Endometrium (tissue), 2 donors: Measurements from ENCODE around the gene PRR23A.

ENCODE experiments used
- FAIRE-seq: peaks from 2 replicates; lab custom pipeline; 2012; peaks lifted over from hg19 to GRCh38; lab: Jason Lieb, UNC
- donor health status: control.
- donor health status: control.

PRR23A gene

GRCh38 chr3:138972941-138973340, 33.1 kb downstream of the PRR23A start:
- no peak for FAIRE-seq

- FAIRE-seq: no peak
These were observed 34.2 kb downstream of the PRR23A start for GRCh38 chr3:138971766-138972320.

- no peak for FAIRE-seq
These were observed 41.1 kb downstream of the PRR23A start for GRCh38 chr3:138964923-138965322.

- no peak for FAIRE-seq
These were observed 41.8 kb downstream of the PRR23A start for GRCh38 chr3:138964264-138964663.

DNA sequence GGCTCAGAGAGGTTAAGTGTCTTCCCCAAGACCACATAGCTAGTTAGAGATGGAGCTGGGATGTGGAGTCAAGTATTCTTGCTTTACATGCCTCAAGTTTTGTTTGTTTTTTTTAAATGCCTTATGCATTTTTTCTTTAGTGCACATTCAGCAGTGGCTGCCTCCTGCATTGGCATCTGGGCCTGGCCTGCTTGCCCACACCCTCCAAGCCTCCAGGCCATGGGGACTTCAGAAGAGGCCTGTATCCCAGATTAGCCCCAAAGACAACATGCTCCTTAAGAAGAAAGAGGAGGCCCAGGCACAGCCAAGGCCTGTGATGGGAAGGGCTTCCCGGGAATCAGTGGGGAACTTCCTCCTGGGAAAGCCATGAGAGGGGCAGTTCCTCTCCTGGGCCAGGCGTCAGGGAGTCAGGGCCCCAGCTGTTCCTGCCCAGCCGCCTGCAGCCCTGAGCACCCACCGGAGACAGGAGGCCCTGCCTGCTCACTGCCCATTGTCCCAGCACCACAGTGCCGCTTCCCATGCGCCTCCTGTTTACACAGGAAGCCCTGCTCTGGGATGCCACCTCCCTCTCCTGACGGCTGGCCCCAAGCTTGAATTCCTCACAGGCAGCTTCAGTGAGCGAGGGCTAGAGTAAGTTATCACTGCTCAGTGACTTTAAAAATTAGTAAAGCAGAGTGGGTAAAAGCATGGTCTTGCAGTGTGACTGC, 43.1 kb downstream of the PRR23A start:
- no peak for FAIRE-seq

DNA sequence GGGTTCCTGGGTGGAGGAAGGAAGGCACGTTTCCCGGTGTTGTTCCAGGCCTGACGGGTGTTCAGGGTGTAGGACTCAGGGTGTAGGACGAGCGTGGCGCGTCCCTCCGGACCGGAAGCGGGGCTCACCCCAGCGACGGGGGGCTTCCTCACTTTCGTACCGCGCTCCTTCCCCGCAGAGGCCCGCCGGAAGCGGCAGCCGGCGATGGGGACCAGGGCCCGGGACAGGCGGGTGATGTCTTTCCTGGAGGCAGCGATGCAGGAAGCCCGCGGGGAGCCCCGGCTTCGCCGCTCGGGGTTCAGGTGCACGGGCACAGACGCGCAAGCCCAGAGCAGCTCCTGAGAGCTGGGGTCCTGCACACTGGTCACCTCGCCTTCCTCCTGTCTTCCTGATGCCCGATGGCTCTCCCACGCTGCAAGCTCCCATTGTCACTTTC, 45.6 kb downstream of the PRR23A start:
- no peak for FAIRE-seq
